Measurements from ENCODE around the gene CFAP161.

CFAP161 gene

DNA sequence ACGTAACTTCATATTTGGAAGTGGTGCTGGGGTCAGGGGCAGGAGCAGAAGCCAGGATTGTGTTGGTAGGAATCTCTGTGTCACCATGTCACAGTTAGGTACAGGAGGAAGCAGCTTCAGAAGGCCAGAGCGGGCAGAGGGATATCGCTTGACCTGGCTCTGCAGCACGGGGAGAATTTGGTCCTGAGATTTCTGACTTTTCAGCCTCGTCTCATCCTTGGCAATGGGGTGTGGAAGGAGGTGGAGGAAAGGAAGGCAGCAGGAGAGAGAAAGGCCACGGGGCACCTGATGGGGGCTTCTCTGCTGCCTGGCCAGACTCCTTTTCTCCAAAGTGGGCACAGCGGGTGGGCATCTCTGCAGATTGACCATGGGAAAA is 63.2 kb downstream of the CFAP161 start:
- Histone ChIP-seq H3K27me3 (ENCODE audit: insufficient read depth, low read length) (0 out of 2 replicates have a peak, but pooled peaks cover 5% of the 10 kb centered on the region), H3K4me3 (ENCODE audit: low read depth, low read length, poor library complexity, severe bottlenecking) (no peak overlapping the region)
- TF ChIP-seq EZH2 (IDR thresholded peaks at IDR 0.05; ENCODE audit: borderline replicate concordance, low read length) = no peak
- TF ChIP-seq, protein P1, sequence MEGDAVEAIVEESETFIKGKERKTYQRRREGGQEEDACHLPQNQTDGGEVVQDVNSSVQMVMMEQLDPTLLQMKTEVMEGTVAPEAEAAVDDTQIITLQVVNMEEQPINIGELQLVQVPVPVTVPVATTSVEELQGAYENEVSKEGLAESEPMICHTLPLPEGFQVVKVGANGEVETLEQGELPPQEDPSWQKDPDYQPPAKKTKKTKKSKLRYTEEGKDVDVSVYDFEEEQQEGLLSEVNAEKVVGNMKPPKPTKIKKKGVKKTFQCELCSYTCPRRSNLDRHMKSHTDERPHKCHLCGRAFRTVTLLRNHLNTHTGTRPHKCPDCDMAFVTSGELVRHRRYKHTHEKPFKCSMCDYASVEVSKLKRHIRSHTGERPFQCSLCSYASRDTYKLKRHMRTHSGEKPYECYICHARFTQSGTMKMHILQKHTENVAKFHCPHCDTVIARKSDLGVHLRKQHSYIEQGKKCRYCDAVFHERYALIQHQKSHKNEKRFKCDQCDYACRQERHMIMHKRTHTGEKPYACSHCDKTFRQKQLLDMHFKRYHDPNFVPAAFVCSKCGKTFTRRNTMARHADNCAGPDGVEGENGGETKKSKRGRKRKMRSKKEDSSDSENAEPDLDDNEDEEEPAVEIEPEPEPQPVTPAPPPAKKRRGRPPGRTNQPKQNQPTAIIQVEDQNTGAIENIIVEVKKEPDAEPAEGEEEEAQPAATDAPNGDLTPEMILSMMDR (IDR thresholded peaks at IDR 0.05; ENCODE audit: low read length) = no peak

DNA sequence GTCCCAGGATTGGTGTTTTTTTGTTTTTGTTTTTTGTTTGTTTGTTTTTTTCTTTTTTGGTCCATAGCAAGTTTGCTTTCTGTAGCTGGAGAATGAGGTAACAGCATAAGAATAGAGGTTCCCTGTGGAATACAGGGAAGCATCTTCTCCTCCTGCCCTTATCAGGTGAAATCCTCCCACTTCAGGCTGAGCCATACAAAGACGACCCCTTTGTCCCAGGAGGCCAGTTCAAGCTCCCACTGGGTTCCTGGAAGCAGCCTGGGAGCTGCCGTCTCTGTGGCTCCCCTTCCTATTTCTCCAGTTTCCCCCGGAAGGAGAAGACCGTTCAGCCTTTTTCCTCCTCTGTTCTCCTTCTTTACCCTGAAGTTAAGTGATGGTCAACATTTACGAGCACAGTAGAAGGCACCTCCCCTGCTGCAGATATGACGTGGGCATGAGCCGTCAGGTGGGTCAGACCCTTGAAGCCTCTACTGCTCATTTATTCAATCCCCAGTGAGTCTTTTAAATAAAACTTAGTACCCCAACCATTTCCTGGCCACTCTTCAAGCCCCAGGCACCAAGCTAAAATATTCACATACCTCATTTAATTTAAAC is 63.7 kb downstream of the CFAP161 start:
- Histone ChIP-seq H3K4me2 (ENCODE audit: low read length) (no peak overlapping the region), H2AFZ (ENCODE audit: low read length) (no peak overlapping the region), H3F3A (ENCODE audit: insufficient read depth, low read length) (no peaks in the 10 kb centered on the region), H3K36me3 (ENCODE audit: insufficient read depth, low read length) (no peaks in the 10 kb centered on the region), H3K79me2 (ENCODE audit: insufficient read depth, low read length) (no peaks in the 10 kb centered on the region), H3K27me3 (ENCODE audit: insufficient read depth, low read length) (0 out of 2 replicates have a peak, but pooled peaks cover 5% of the 10 kb centered on the region), H3K4me1 (ENCODE audit: insufficient read depth, low read length, severe bottlenecking) (no peaks in the 10 kb centered on the region), H3K9me2 (ENCODE audit: low read depth, low read length) (no peaks in the 10 kb centered on the region), H4K20me1 (ENCODE audit: insufficient read depth, low read length) (no peaks in the 10 kb centered on the region), H3K9ac (ENCODE audit: low read length) (no peak overlapping the region), H3K27ac (ENCODE audit: low read depth, low read length, poor library complexity, severe bottlenecking) (no peak overlapping the region), H3K9me3 (ENCODE audit: low read length) (no peaks in the 10 kb centered on the region), H3K4me3 (ENCODE audit: low read depth, low read length, poor library complexity, severe bottlenecking) (no peak overlapping the region)
- TF ChIP-seq, protein P1 (IDR thresholded peaks at IDR 0.05; ENCODE audit: low read length) = no peak
- TF ChIP-seq EZH2 (IDR thresholded peaks at IDR 0.05; ENCODE audit: borderline replicate concordance, low read length) = no peak

More for the DNA sequence above, 63.2 kb downstream of the CFAP161 start:
- no peak overlapping the region for H3K4me2 ChIP-seq (ENCODE audit: low read length)
- H3K79me2 ChIP-seq (ENCODE audit: insufficient read depth, low read length) = no peaks in the 10 kb centered on the region
- no peaks in the 10 kb centered on the region for H4K20me1 ChIP-seq (ENCODE audit: insufficient read depth, low read length)
- H3K4me1 ChIP-seq (ENCODE audit: insufficient read depth, low read length, severe bottlenecking) = no peaks in the 10 kb centered on the region
- no peak overlapping the region for H3K9ac ChIP-seq (ENCODE audit: low read length)
- H3K9me2 ChIP-seq (ENCODE audit: low read depth, low read length) = no peaks in the 10 kb centered on the region
- no peaks in the 10 kb centered on the region for H3K9me3 ChIP-seq (ENCODE audit: low read length)
- H2AFZ ChIP-seq (ENCODE audit: low read length) = no peak overlapping the region
- no peaks in the 10 kb centered on the region for H3F3A ChIP-seq (ENCODE audit: insufficient read depth, low read length)
- H3K36me3 ChIP-seq (ENCODE audit: insufficient read depth, low read length) = no peaks in the 10 kb centered on the region
- H3K27ac ChIP-seq (ENCODE audit: low read depth, low read length, poor library complexity, severe bottlenecking) = no peak overlapping the region

All from OCI-LY1 (cell line).